HG02884 (cell line): ENCODE measurements around the gene WNK2.
"Not testable (repeated sequence)": the region's sequence is repeated elsewhere in the genome, so short reads cannot be mapped to it uniquely, and the experiment has no call there.

Experiments used
- ATAC-seq: cut with Tn5 transposase; IDR thresholded peaks from one replicate; pipeline ENCODE4 v1.9.1; 2021; ENCODE audit warnings: mild to moderate bottlenecking, moderate library complexity; ENCODE audit not compliant: unreplicated experiment

The WNK2 gene

DNA sequence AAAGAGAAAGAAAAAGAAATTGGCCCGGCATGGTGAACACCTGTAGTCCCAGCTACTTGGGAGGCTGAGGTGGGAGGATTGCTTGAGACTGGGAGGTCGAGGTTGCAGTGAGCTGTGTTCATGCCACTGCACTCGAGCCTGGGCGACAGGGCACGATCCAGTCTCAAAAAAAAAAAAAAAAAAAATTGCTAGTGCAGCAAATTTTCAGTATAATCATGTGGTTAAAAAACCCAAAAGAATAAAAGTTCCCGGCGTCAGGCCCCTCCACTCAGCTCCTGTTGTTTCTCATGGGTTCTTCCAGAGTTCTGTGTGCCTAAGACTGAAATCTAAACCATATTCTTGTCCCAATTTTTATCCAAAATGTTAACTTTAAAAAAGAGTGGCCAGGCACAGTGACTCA lies 49.1 kb downstream of the WNK2 start:
- no peak for ATAC-seq

DNA sequence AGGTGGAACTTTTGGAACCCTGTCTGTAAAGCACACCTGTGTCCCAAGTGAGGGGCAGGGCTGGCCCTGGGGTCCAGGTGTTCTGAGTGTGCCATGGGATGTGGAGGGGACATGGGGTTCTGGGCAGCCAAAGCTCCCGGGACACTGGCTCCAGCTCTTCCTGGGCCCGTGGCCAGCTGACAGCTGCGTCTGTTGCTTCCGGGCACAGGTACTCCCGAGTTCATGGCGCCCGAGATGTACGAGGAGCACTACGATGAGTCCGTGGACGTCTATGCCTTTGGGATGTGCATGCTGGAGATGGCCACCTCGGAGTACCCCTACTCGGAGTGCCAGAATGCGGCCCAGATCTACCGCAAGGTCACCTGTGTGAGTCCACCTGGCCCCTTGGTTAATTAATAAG lies 50.7 kb downstream of the WNK2 start:
- no peak for ATAC-seq

DNA sequence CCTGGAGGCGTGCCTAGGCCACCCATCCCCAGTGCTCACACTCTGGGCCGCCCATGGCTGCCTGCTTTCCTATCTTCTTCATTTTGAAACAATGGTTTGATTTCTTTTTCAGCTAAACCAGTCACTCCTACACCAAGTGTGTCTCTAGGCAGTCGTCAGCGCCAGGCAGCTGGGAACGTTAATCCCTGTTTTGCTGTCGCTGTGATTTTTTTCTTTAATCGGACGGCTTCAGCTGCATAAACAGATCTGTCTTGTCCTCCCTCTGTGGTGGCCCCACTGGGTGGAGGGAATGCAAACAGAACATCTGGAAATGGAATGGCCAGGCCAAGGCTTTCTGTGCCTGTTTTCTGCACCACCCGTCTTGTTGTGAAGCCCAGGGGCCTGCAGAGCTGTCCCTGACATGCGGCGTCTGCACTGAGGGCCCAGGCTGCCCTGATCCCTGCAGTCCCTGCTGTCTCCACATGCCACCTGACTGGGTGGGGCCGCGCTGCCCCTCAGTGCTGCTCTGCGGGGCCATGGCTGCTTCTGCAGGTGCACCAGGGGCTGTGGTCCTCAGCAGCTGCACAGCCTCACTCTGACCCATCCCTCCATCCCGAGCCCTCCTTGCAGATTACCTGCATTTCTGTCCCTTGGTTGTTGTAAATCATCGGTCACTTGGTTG lies 51.5 kb downstream of the WNK2 start:
- no peak for ATAC-seq

DNA sequence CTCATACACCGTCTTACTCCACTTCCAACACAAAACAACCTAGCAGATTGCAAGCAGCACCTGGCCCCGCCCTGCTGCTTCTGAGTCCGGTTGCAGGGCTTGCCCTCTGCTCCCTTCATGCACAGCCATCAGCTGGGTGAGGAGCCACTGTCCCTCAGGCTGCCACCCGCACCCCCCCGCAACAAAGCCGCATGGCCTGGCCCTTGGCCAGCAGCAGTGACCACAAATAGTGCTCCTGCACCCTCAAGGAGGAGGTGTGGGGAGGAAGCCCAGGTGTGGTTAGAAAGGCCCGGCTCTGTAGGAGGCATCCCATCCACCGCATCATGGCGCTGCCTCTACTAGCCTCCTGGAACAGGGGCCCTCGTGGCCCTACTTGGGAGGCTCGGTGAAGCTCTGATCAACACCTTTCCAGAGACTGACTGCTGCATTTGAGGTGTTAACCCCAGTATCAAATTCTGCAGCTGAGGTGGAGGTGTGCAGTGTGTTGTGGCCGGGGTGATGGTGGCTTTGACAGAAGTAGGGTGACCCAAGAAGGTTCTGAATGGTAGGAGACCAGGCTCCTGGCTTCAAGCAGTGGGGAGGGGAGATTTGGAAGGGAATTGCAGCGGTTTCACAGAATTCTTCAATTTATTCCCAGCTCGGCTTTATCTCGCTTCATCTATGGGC lies 52.7 kb downstream of the WNK2 start:
- no peak for ATAC-seq

DNA sequence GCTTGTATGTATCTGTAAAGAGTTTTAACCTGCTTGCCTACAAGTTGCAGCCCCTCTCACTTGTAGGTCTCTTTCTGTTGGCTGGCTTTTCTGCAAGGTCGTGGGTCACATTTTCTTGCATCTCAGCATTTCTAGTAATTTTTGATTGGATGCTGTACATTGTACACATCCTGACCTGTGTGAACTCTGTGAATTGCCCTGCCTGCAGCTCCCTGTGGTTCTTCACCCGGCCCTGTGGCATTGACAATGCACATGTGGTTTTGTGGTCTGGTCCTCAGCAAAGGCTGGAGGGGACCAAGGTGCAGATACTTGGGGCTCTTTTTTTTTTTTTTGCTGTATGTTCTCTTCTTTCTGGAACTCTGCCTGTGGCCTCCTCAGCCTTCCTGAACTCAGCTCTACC lies 53.6 kb downstream of the WNK2 start:
- no peak for ATAC-seq

DNA sequence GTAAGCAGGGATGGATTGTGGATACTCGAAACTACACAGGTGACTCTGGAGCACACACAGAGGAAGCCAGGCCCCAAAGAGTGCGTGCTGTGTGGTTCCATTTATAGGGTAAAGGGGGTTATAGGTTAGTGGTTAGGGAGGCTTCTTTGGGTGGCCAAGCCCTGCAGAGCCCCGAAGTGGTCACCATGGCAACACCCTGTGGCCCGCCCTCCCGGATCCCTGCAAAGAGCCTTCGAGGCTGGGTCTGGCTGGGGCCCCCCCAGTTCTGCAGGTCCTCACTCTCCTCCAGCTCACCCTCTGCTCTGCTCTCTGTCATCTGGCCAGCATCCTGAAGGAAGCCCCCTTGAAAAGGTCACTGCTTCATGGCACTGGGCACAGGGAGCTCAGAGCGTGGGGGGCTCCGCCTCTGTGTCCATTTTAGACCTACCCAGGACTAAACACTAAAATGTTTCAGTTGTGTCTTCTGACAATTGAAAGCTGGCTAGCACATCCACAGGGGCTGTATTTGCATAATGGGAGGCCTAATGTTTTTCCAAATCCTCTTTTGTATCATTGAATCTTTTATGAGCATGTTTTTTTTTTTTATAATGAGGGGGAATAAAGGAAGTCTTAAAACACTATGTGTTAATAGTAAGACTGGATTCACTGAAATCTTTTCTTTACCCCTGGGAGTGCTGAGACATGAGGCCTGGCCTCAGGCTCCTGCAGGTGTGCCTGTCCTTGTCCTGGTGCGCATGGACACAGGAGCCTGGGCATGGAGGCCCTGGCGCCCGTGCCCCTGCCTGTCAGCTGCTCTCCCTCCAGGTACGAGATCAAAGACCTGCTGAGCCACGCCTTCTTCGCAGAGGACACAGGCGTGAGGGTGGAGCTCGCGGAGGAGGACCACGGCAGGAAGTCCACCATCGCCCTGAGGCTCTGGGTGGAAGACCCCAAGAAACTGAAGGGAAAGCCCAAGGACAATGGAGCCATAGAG lies 55.3 kb downstream of the WNK2 start:
- no peak for ATAC-seq

DNA sequence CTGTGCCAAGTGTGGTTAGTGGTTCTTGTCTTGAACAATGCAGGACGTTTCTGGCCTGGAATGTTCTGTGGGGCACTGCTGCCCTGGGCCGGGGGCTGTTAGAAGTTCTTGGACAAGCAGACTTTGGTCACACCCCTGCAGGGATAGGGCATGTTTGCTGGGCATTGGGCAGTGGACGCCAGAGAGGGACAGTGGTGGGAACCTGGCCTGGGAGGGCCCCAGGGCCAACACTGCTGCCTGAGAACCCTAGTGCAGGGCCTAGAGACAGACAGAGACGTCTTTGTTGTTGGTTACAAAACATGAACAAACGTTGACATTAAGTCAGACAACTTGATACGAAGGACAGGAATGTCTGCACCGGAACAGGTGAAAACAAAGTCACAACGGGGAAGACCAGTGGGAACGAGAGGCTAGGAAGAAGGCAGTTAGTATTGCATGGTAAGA lies 57.0 kb downstream of the WNK2 start:
- no peak for ATAC-seq

DNA sequence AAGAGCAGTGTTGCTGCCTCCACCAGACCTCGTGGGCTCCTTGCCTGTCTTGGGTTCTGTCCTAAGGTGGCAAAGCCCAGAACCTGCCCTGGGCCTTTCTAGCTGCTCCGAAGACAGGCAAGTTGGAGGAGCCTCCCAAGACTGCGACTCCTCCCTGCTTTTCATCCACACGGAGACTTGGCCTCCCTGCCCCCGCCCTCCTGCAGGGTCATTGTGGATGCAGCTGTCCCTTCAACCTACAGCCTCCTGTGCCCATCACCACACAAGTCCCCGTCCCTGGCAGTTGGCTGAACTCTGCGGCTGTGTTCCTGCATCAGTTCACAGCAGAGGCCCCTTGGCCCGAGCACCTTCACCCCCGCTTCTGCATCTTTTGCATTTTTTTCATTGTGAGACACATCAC lies 59.2 kb downstream of the WNK2 start:
- ATAC-seq: no peak

DNA sequence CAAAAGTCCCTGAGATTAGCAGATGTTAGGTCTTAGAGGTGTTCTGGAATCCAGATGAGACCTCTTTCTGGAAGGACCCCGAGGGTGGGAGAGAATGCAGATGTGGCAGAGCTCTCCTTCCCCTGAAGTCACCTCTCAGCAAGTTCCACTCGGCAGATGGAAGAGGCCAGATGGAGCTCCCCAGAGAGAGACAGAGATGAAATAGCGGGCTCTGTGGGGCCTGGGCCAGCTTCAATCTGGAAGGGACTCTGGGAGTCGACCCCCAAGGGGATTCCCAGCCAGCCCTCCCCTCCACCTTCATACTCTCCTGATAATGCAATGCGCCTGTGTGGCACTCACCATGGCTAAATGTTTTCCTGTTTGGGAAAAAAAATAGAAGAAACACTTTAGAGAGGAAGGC lies 60.2 kb downstream of the WNK2 start:
- no peak for ATAC-seq

DNA sequence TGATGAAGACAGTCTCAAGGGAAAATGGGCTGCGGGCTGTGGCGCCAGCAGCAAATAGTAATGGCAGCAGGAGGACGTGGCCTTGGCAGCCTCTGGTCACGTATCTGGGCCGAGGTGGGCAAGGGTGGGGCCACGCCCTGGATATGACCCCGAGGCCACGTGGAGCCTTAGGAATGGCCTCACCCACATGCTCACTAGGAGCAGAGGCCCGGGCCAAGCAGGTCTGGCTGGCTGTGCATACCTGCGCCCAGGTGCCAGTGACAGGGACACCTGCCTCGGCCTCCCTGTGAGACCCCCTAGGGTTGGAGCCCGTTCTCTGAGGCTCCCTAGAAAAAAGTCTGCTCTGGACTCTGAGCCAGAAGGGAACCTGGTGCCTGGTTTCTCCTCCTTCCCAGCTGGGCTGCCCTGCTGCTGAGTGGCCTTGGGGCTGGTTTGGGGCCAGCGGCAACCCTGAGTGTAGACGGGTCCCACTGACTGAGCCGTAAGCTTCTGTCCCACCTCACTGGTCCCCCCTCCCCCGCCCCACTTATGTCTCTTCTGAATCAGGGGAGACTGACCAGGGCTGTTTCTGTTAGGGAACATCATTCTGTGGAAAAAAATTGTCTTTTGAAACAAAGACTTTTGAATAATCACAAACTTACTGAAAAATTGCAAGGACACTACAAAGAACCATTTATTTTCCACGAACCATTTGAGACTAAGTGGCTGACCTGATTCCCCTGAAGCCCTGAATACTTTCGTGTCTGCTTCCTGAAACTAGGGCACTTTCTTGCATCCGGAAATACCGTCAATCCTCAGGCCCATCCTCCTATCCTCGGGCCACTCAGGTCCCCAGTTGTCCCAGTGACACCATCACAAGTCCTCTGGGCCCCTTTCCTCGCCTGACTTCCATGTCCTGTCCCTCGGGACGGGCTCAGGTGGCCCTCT lies 60.8 kb downstream of the WNK2 start:
- no peak for ATAC-seq

DNA sequence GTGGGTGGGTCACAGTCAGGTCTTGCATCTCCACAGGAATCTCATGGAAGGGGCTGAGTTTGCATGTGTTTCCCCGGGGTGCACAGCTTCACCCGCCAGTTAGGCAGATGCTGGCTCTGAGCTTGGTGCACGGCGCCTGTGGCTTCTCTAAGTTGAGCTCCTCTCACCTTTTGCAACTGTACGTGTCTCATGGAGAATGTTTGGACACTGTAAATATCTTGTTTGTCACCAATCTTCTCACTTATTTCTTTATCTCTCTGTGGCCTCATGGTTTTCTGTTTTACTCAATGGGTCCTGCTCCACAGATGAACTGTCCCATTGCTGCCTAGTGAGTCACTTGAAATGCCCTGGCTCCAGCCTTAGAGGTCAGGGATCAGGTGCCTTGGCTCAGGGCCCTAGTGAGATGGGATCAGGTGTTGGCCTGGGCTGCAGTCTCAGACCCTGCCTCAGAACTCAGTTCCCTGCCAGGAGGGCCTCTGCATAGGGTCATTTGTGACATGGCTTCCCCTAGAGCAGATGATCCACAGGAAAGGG lies 61.6 kb downstream of the WNK2 start:
- ATAC-seq: no peak

DNA sequence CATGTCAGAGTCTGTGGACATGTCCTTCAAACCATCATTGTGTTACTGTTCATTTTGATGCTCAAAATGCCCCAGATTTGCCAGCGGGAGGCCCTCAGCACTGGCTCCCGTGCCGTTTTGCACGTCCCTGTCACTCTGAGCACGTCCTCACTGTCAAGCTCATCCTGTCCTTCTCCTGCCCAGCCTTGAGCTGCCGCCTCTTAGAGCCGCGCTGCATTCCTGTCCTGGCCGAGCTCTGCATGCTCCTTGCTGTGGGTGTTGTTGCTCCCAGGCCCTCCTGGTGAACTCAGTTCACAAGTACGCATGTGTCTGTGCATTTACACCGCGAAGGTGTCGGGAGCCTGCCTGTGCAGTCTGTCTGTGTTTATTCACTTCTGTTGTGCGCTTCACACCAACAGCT lies 62.2 kb downstream of the WNK2 start:
- ATAC-seq: no peak

DNA sequence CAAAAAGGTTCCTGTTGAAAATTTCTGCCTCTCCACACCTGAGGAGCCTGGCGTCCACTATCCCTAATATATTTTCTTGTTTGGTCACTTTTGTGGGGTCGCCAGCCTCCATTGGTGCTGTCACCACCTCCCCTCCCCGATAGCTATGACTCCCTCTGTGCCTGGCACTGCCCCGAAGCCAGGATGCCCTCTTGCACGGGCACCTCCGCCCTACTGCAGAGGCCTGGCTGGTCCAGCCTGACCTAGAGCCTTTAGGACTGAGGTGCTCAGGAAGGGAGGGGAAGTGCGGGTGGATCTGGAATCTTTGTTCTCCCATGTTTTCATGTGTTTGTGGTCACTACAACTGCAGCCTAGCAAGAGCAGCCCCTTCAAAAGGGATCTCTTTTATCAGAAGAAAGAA lies 62.6 kb downstream of the WNK2 start:
- ATAC-seq: no peak

DNA sequence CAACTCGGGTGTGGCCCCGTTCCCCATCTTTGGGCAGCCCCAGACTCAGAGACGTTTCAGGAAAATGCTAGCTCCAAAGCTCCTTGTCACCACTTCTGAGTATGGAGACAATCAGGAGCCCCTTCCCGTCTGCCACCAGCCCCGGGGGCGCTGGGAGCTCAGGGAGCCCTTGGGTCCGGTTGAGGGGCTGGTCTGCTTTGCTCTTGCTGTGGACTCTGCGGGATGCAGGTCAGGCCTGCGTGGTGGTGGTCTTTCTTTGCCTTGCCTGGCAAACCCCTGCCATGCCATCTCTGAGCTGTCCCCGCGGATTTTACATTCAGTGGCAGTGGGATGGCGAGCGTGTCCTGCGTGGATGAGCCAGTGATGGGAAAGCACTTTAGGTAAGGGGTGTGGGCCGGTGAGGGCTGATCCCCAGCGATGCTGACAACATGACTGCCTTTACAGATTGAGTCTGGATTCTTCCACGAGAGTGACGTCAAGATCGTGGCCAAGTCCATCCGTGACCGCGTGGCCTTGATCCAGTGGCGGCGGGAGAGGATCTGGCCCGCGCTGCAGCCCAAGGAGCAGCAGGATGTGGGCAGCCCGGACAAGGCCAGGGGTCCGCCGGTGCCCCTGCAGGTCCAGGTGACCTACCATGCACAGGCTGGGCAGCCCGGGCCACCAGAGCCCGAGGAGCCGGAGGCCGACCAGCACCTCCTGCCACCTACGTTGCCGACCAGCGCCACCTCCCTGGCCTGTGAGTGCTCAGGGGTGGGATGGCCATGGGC lies 63.3 kb downstream of the WNK2 start:
- no peak for ATAC-seq

DNA sequence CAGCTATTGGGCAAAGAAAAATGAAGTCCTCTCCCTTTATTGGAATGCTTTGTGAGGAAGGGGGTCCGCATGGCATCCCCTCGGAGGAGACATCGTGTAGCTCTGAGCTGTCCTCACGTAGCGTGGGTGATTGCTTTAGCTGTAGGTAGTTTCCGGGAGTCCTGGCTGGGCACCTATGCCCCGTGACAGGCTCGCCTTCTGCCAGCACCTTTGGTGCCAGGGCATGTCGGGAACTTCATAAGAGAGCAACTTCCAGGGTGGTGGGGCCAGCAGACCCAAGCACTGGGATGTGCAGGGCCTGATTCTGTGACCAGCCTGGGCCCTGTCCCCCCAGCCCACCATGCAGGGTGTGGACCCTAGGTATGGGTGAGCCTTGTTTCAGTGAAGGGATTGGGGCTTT lies 64.0 kb downstream of the WNK2 start:
- no peak for ATAC-seq

DNA sequence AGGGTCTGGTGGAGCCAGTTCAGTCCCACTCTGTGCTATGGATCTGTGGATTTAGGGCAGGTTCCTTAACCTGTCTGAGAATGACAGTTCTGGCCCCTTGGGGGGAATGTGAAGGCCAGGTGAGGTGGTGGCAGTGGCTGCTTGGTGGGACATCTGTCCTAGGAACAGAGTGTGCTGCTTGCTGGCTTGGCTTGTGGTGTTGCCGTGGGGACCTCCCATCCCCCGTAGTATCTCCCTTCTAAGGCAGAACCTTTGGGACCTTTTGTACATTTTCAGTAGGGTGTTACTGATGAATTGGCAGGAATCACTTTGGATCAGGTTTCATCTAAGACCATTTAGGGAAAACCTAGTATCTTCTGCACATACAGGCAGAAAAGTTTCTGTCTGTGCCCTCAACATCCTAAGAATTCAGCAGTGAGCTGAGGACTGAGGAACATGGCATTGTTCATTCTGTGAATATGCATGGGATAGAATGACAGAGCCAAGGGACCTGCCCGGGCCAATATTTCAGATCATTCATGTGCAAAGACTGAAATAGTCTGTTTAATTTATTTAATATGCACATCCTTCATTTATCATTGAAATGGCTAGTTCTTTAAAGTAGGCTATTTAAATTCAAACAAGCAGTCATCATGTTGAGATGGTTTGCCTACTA lies 64.6 kb downstream of the WNK2 start:
- no peak for ATAC-seq

DNA sequence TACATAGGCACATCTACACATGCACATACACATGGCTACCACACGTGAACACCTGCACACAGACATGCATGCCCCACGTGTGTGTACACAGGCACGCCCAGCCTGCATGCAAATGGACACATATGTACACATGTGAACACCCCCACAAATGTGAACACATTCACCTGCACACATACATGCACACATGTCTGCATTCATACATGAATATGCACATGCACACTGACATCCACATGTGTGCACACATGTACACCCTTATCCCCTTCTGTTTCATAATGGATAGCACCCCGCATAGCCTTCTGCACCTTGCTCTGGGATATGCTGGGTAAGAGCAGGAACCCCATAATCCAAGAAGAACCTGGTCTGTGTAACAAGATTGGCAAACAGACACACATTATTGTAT lies 66.2 kb downstream of the WNK2 start:
- no peak for ATAC-seq

DNA sequence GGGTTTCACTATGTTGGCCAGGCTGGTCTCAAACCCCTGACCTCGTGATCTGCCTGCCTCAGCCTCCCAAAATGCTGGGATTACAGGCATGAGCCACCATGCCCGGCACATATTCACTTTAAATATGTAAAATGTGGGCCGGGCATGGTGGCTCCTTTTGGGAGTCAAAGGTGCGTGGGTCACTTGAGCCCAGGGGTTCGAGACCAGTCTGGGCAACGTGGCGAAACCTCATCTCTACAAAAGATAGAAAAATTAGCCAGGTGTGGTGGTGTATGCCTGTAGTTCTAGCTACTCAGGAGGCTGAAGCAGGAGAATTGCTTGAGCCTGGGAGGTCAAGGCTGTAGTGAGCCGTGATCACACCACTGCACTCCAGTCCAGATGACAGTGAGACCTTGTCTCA lies 67.4 kb downstream of the WNK2 start:
- ATAC-seq: not testable (repeated sequence)

DNA sequence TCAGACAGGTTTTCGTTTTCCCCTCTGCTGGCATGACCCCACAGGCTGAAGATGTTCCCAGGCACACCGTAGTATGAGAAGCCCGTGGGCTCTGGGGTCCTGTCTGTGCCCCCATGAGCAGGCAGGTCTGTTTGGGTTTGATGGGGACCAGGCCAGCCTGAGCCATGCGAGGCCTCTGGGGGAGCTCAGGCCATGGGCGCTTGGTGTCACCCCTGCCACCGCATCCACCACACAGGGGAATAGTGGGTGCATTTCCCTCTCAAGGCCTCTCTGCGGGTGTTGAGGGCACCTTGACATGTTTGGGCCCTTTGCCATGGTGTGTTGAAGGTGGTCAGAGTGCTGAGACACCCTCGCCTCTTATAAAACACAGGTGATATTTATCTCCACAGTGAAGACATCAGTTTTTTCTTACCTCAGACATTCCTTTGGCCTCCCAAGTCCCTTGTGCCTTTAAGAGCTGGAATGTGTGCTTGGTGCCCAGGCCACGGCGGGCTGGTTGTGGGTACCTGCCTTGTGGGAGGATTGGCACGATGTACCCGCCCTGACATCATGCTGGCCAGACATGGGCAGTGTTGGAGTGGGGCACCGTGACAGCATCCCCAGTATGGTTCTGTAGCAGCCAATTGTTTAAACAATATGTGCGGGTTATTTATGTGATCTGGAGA lies 68.3 kb downstream of the WNK2 start:
- no peak for ATAC-seq
